ENCODE data around the gene PARN.

DNA sequence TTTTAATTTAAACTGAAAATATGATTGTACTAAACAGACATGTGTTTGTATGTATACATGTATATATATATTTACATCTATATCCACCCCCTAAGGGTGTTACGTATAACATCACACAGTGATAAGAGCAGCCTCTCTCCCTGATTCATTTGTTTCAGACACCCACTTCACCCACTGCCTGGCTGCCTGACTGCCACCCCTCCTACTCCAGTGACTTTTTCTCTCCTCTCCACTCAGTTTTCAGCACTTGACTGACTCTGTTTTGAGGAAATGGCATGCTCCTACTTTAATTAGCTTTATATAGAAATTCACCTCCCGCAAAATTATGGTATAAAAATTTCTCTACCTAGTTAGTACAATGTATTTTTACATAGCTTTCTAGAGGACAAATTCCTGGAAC, 22.7 kb upstream of the PARN start:
- TF ChIP-seq, protein P1, sequence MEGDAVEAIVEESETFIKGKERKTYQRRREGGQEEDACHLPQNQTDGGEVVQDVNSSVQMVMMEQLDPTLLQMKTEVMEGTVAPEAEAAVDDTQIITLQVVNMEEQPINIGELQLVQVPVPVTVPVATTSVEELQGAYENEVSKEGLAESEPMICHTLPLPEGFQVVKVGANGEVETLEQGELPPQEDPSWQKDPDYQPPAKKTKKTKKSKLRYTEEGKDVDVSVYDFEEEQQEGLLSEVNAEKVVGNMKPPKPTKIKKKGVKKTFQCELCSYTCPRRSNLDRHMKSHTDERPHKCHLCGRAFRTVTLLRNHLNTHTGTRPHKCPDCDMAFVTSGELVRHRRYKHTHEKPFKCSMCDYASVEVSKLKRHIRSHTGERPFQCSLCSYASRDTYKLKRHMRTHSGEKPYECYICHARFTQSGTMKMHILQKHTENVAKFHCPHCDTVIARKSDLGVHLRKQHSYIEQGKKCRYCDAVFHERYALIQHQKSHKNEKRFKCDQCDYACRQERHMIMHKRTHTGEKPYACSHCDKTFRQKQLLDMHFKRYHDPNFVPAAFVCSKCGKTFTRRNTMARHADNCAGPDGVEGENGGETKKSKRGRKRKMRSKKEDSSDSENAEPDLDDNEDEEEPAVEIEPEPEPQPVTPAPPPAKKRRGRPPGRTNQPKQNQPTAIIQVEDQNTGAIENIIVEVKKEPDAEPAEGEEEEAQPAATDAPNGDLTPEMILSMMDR (conservative IDR thresholded peaks at IDR 0.05; ENCODE audit: low read depth, low read length), result no peak
- TF ChIP-seq POLR2A (IDR thresholded peaks at IDR 0.05; ENCODE audit: low read depth, low read length) (no peak), CHD1 (IDR thresholded peaks at IDR 0.05; ENCODE audit: low read depth, low read length) (no peak)
- TF ChIP-seq, protein P2, sequence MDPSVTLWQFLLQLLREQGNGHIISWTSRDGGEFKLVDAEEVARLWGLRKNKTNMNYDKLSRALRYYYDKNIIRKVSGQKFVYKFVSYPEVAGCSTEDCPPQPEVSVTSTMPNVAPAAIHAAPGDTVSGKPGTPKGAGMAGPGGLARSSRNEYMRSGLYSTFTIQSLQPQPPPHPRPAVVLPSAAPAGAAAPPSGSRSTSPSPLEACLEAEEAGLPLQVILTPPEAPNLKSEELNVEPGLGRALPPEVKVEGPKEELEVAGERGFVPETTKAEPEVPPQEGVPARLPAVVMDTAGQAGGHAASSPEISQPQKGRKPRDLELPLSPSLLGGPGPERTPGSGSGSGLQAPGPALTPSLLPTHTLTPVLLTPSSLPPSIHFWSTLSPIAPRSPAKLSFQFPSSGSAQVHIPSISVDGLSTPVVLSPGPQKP (IDR thresholded peaks at IDR 0.05; ENCODE audit: borderline replicate concordance, low read depth, low read length), result no peak
